GM23338 (cell line): Measurements from ENCODE around the gene KIAA0040. TPM values are rescaled to one million over a fixed set of nuclear protein-coding genes. Genes with fewer than 3 reads are reported as not detected.

Experiments used
- ATAC-seq: fragments of 200-7000 bp; cut with Tn5 transposase; 3 replicates; pipeline ENCODE4 v1.9.1; 2020
- DNase-seq: peaks from one replicate; pipeline ENCODE4 v3.0.0-alpha.2; 2015; ENCODE audit warnings: low spot score
- H2AFZ ChIP-seq: fragments of 200-600 bp; sonication (generic); 2 replicates; pipeline ENCODE4 v1.8.0; 2016; ENCODE audit warnings: antibody characterized with exemption, mild to moderate bottlenecking, moderate library complexity
- H3F3A ChIP-seq: fragments of 200-600 bp; sonication (generic); replicated peaks from 2 replicates; pipeline ENCODE4 v1.8.0; 2017; ENCODE audit warnings: antibody characterized with exemption, mixed run types, low read depth
- H3K27ac ChIP-seq: fragments of 200-600 bp; sonication (generic); 2 replicates; pipeline ENCODE4 v1.6.1; 2016; ENCODE audit warnings: low read depth
- H3K27me3 ChIP-seq: fragments of 200-600 bp; sonication (generic); 2 replicates; pipeline ENCODE4 v1.8.0; 2016; ENCODE audit warnings: mild to moderate bottlenecking, mixed run types, moderate library complexity; ENCODE audit not compliant: insufficient read depth
- H3K36me3 ChIP-seq: fragments of 200-600 bp; sonication (generic); 2 replicates; pipeline ENCODE4 v1.8.0; 2016; ENCODE audit warnings: mild to moderate bottlenecking; ENCODE audit not compliant: insufficient read depth
- H3K4me1 ChIP-seq: fragments of 200-600 bp; sonication (generic); 2 replicates; pipeline ENCODE4 v1.8.0; 2016; ENCODE audit warnings: mild to moderate bottlenecking, moderate library complexity; ENCODE audit not compliant: insufficient read depth
- H3K4me2 ChIP-seq: fragments of 200-600 bp; sonication (generic); 2 replicates; pipeline ENCODE4 v1.7.1; 2017; ENCODE audit warnings: mixed run types
- H3K4me3 ChIP-seq: fragments of 200-600 bp; sonication (generic); 2 replicates; pipeline ENCODE4 v1.6.1; 2016; ENCODE audit warnings: mixed run types
- H3K79me2 ChIP-seq: fragments of 200-600 bp; sonication (generic); replicated peaks from 2 replicates; pipeline ENCODE4 v1.8.0; 2017; ENCODE audit warnings: mild to moderate bottlenecking; ENCODE audit not compliant: insufficient read depth
- H3K9me2 ChIP-seq: fragments of 200-600 bp; sonication (generic); 2 replicates; pipeline ENCODE4 v1.8.0; 2017; ENCODE audit not compliant: insufficient read depth
- H4K20me1 ChIP-seq: fragments of 200-600 bp; sonication (generic); replicated peaks from 2 replicates; pipeline ENCODE4 v1.8.0; 2017; ENCODE audit warnings: mild to moderate bottlenecking; ENCODE audit not compliant: insufficient read depth
- H3K27ac Mint-ChIP-seq: 2 replicates; pipeline ENCODE4 v1.8.0; 2020; ENCODE audit warnings: inconsistent platforms, mild to moderate bottlenecking, moderate library complexity, mixed read lengths
- H3K27me3 Mint-ChIP-seq: 3 replicates; pipeline ENCODE4 v1.8.0; 2022; ENCODE audit warnings: low read depth, mild to moderate bottlenecking, moderate library complexity, mixed read lengths, inconsistent platforms; ENCODE audit not compliant: insufficient read depth, poor library complexity
- H3K36me3 Mint-ChIP-seq: 3 replicates; pipeline ENCODE4 v1.8.0; 2021; ENCODE audit warnings: low read depth, mild to moderate bottlenecking, inconsistent platforms, moderate library complexity, mixed read lengths
- H3K4me1 Mint-ChIP-seq: 3 replicates; pipeline ENCODE4 v1.8.0; 2020; ENCODE audit warnings: mild to moderate bottlenecking, inconsistent platforms, mixed read lengths
- H3K4me3 Mint-ChIP-seq: 3 replicates; pipeline ENCODE4 v1.8.0; 2021; ENCODE audit warnings: moderate library complexity, mild to moderate bottlenecking, inconsistent platforms, mixed read lengths
- H3K9me3 Mint-ChIP-seq: 3 replicates; pipeline ENCODE4 v1.8.0; 2020; ENCODE audit warnings: moderate library complexity, mild to moderate bottlenecking, inconsistent platforms, mixed read lengths
- EZH2 ChIP-seq: fragments of 200-600 bp; sonication (generic); IDR thresholded peaks from one replicate; pipeline ENCODE4 v1.8.0; 2017; ENCODE audit warnings: antibody characterized with exemption, mild to moderate bottlenecking, low read depth; ENCODE audit not compliant: unreplicated experiment
- EZH2phosphoT487 ChIP-seq: fragments of 200-600 bp; sonication (generic); IDR thresholded peaks from one replicate; pipeline ENCODE4 v1.8.1; 2018; ENCODE audit warnings: antibody characterized with exemption; ENCODE audit not compliant: unreplicated experiment
- JUNB ChIP-seq: IDR thresholded peaks from one replicate; pipeline ENCODE4 v1.6.1; 2016; ENCODE audit warnings: antibody characterized with exemption; ENCODE audit not compliant: unreplicated experiment
- POLR2AphosphoS5 ChIP-seq: IDR thresholded peaks from 2 replicates; pipeline ENCODE4 v1.6.1; 2016; ENCODE audit warnings: antibody characterized with exemption, low read depth
- STAT1 ChIP-seq: IDR thresholded peaks from one replicate; pipeline ENCODE4 v1.6.1; 2016; ENCODE audit warnings: antibody characterized with exemption; ENCODE audit not compliant: unreplicated experiment
- ZNF114 ChIP-seq: fragments of 250-450 bp; sonication (Bioruptor Pico); IDR thresholded peaks from 2 replicates; pipeline ENCODE4 v1.5.0; 2020; ENCODE audit warnings: mild to moderate bottlenecking, moderate library complexity
- ZNF331 ChIP-seq: fragments of 250-450 bp; sonication (Bioruptor Pico); IDR thresholded peaks from 2 replicates; pipeline ENCODE4 v1.5.0; 2020; ENCODE audit warnings: low read depth, mild to moderate bottlenecking, moderate library complexity
- polyA plus RNA-seq: library from polyadenylated mRNA; unstranded; fragments of >200 nt; fragmentation: Nextera tagmentation; extraction: Ambion mirVana; gene quantifications from 2 replicates; pipeline ENCODE4 v1.2.1, GENCODE V29; 2016
- total RNA-seq: library from RNA; depleted of rRNA; stranded (reverse); fragments of >200 nt; shearing (Covaris generic); gene quantifications from 2 replicates; pipeline ENCODE4 v1.2.3, GENCODE V29; 2014

Gene KIAA0040
- total and polyA plus RNA-seq, 2 experiments from 2014 or later: 7.0 to 11.9 TPM

- no peak for TF ChIP-seq POLR2AphosphoS5
- no peak for TF ChIP-seq EZH2phosphoT487
- no peak for TF ChIP-seq STAT1
- no peak for TF ChIP-seq JUNB
- no peak for TF ChIP-seq EZH2
- H3F3A ChIP-seq: no peaks in the 10 kb centered on the region
- H3K79me2 ChIP-seq: no peaks in the 10 kb centered on the region
- ATAC-seq (no peak), DNase-seq (no peak)
- no peak overlapping the region for H3K27ac ChIP-seq
- peaks cover 2% of the 10 kb centered on the region for H3K27me3 Mint-ChIP-seq
- H2AFZ ChIP-seq: 0 out of 2 replicates have a peak overlapping the region, but pooled peaks have one; percentile 15
- no peaks in the 10 kb centered on the region for H3K9me3 Mint-ChIP-seq
- H3K4me1 ChIP-seq: peaks cover 20% of the 10 kb centered on the region
- H3K27ac Mint-ChIP-seq: peak overlapping the region; percentile 33; the same call in 1 of the 2 replicates
- H3K36me3 ChIP-seq: no peaks in the 10 kb centered on the region
- peaks cover 49% of the 10 kb centered on the region for H3K4me1 Mint-ChIP-seq
- H4K20me1 ChIP-seq: no peaks in the 10 kb centered on the region
- H3K9me2 ChIP-seq: peaks cover 7% of the 10 kb centered on the region; the same call in 1 of the 2 replicates
- H3K4me3 Mint-ChIP-seq: no peak overlapping the region
- no peaks in the 10 kb centered on the region for H3K27me3 ChIP-seq
- no peak overlapping the region for H3K4me2 ChIP-seq
- no peak overlapping the region for H3K4me3 ChIP-seq
- H3K36me3 Mint-ChIP-seq: no peaks in the 10 kb centered on the region
Observed at GRCh38 chr1:175128523-175128922, 64.1 kb downstream of the KIAA0040 start.

- Histone ChIP-seq H3K4me1 (peaks cover 20% of the 10 kb centered on the region), H3K9me2 (peaks cover 7% of the 10 kb centered on the region; the same call in 1 of the 2 replicates), H3K27me3 (no peaks in the 10 kb centered on the region), H3K27ac (no peak overlapping the region), H3K79me2 (no peaks in the 10 kb centered on the region), H3F3A (no peaks in the 10 kb centered on the region), H3K36me3 (no peaks in the 10 kb centered on the region), H3K4me2 (no peak overlapping the region), H2AFZ (no peak overlapping the region), H4K20me1 (no peaks in the 10 kb centered on the region), H3K4me3 (no peak overlapping the region)
- no peak for TF ChIP-seq ZNF114 (CRISPR knock-in tag)
- TF ChIP-seq EZH2: no peak
- no peak for TF ChIP-seq EZH2phosphoT487
- TF ChIP-seq POLR2AphosphoS5: no peak
- Mint-ChIP-seq H3K36me3 (no peaks in the 10 kb centered on the region), H3K27ac (no peak overlapping the region), H3K9me3 (no peaks in the 10 kb centered on the region), H3K4me3 (no peak overlapping the region), H3K4me1 (peaks cover 46% of the 10 kb centered on the region), H3K27me3 (peaks cover 5% of the 10 kb centered on the region)
- ATAC-seq (no peak), DNase-seq (no peak)
Observed at GRCh38 chr1:175127565-175127964, 65.0 kb downstream of the KIAA0040 start.

GRCh38 chr1:175126347-175126746 lies 66.2 kb downstream of the KIAA0040 start:
- Histone ChIP-seq H3K27ac (no peak overlapping the region), H4K20me1 (no peaks in the 10 kb centered on the region), H3K36me3 (no peaks in the 10 kb centered on the region), H3K4me2 (no peak overlapping the region), H3K27me3 (no peaks in the 10 kb centered on the region), H3F3A (no peaks in the 10 kb centered on the region), H2AFZ (no peak overlapping the region), H3K9me2 (peaks cover 7% of the 10 kb centered on the region; the same call in 1 of the 2 replicates), H3K4me1 (peaks cover 11% of the 10 kb centered on the region), H3K4me3 (no peak overlapping the region), H3K79me2 (no peaks in the 10 kb centered on the region)
- Mint-ChIP-seq H3K9me3 (no peaks in the 10 kb centered on the region), H3K36me3 (no peaks in the 10 kb centered on the region), H3K4me1 (peaks cover 34% of the 10 kb centered on the region), H3K27ac (no peak overlapping the region), H3K4me3 (no peak overlapping the region), H3K27me3 (peaks cover 5% of the 10 kb centered on the region)
- DNase-seq: no peak
- TF ChIP-seq EZH2 (no peak), ZNF331 (CRISPR knock-in tag) (no peak), JUNB (no peak)
- no peak for ATAC-seq
